ENCODE data around the gene MCC.
"Not testable (repeated sequence)": the region's sequence is repeated elsewhere in the genome, so short reads cannot be mapped to it uniquely, and the experiment has no call there.

The MCC gene

GRCh38 chr5:113082547-113082905, 405.7 kb downstream of the MCC start:
- H3K4me3 ChIP-seq (ENCODE audit: insufficient read depth, low read length, poor library complexity, severe bottlenecking), result no peak overlapping the region
- no peak overlapping the region for H3K9ac ChIP-seq (ENCODE audit: low read length)
- TF ChIP-seq EZH2phosphoT487 (conservative IDR thresholded peaks at IDR 0.05; ENCODE audit: low read length) (no peak), CTCF (IDR thresholded peaks at IDR 0.05; ENCODE audit: insufficient read depth, low read length, poor library complexity, severe bottlenecking) (no peak)
- no peaks in the 10 kb centered on the region for H4K20me1 ChIP-seq (ENCODE audit: low read depth, low read length)
- no peaks in the 10 kb centered on the region for H3K27me3 ChIP-seq (ENCODE audit: low read length)
- no peak overlapping the region for H2AFZ ChIP-seq (ENCODE audit: low read depth, low read length, severe bottlenecking)
- no peaks in the 10 kb centered on the region for H3K36me3 ChIP-seq (ENCODE audit: low read length)
- H3F3A ChIP-seq (ENCODE audit: insufficient read depth), result no peaks in the 10 kb centered on the region
- no peaks in the 10 kb centered on the region for H3K9me3 ChIP-seq (ENCODE audit: insufficient read depth, low read length)
- no peaks in the 10 kb centered on the region for H3K79me2 ChIP-seq (ENCODE audit: insufficient read depth, low read length)
- H3K4me2 ChIP-seq (ENCODE audit: low read depth, low read length, poor library complexity, severe bottlenecking), result no peak overlapping the region
- H3K27ac ChIP-seq (ENCODE audit: low read depth, low read length), result no peak overlapping the region
- no peaks in the 10 kb centered on the region for H3K9me2 ChIP-seq (replicated peaks; ENCODE audit: insufficient read depth, low read length)

GRCh38 chr5:113081881-113082546, 406.2 kb downstream of the MCC start:
- Histone ChIP-seq H3K4me3 (ENCODE audit: insufficient read depth, low read length, poor library complexity, severe bottlenecking) (no peak overlapping the region), H4K20me1 (ENCODE audit: low read depth, low read length) (no peaks in the 10 kb centered on the region), H3K79me2 (ENCODE audit: insufficient read depth, low read length) (no peaks in the 10 kb centered on the region), H3F3A (ENCODE audit: insufficient read depth) (no peaks in the 10 kb centered on the region), H3K9ac (ENCODE audit: low read length) (no peak overlapping the region), H3K9me3 (ENCODE audit: insufficient read depth, low read length) (no peaks in the 10 kb centered on the region), H2AFZ (ENCODE audit: low read depth, low read length, severe bottlenecking) (no peak overlapping the region), H3K36me3 (ENCODE audit: low read length) (no peaks in the 10 kb centered on the region), H3K27me3 (ENCODE audit: low read length) (no peaks in the 10 kb centered on the region), H3K9me2 (replicated peaks; ENCODE audit: insufficient read depth, low read length) (no peaks in the 10 kb centered on the region), H3K27ac (ENCODE audit: low read depth, low read length) (no peak overlapping the region), H3K4me2 (ENCODE audit: low read depth, low read length, poor library complexity, severe bottlenecking) (no peak overlapping the region)
- TF ChIP-seq EZH2phosphoT487 (conservative IDR thresholded peaks at IDR 0.05; ENCODE audit: low read length) (no peak), CTCF (IDR thresholded peaks at IDR 0.05; ENCODE audit: insufficient read depth, low read length, poor library complexity, severe bottlenecking) (no peak)

DNA sequence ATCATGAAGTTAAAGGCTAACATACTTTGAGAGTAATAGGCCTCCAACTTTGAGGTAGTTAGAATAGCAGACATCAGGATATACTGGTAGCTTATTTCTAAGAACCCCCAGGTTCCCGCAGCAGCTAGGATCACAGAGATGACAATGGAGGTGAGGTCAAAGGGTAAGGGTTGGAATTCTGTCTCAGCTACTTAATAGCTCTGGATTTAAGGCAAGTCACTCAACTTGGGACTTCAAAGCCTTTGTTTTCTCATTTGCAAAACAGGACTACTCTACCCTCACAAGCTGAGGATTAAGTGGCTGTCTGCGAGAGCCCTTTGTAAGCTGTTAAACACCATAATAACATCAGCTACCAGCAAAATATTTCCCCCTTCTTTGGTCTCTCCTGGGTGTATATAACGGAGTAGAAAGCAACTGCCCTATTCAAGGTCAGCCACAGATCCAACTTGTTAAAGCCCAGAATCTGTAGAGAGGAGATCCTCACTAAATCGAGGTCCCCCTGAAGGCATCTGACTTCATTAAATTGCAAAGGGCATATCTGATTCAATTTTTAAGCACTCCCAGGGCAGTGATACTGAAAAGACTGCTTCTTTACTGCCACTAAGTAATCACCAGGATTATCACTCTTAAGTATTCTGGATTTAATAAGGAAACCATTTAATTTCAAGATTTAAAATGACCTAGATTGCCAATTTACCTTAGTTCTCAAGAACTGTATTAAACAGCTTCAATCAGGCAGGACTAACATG, 407.0 kb downstream of the MCC start:
- Histone ChIP-seq H3K9me3 (ENCODE audit: insufficient read depth, low read length) (no peaks in the 10 kb centered on the region), H3K4me3 (ENCODE audit: insufficient read depth, low read length, poor library complexity, severe bottlenecking) (no peak overlapping the region), H3K9me2 (replicated peaks; ENCODE audit: insufficient read depth, low read length) (no peaks in the 10 kb centered on the region), H3K27ac (ENCODE audit: low read depth, low read length) (no peak overlapping the region), H2AFZ (ENCODE audit: low read depth, low read length, severe bottlenecking) (no peak overlapping the region), H3K4me2 (ENCODE audit: low read depth, low read length, poor library complexity, severe bottlenecking) (no peak overlapping the region), H3K36me3 (ENCODE audit: low read length) (no peaks in the 10 kb centered on the region), H3F3A (ENCODE audit: insufficient read depth) (no peaks in the 10 kb centered on the region), H3K79me2 (ENCODE audit: insufficient read depth, low read length) (no peaks in the 10 kb centered on the region), H4K20me1 (ENCODE audit: low read depth, low read length) (no peaks in the 10 kb centered on the region), H3K27me3 (ENCODE audit: low read length) (no peaks in the 10 kb centered on the region), H3K9ac (ENCODE audit: low read length) (no peak overlapping the region)
- TF ChIP-seq EZH2phosphoT487 (conservative IDR thresholded peaks at IDR 0.05; ENCODE audit: low read length) (no peak), CTCF (IDR thresholded peaks at IDR 0.05; ENCODE audit: insufficient read depth, low read length, poor library complexity, severe bottlenecking) (no peak)

GRCh38 chr5:113076649-113077048, 411.6 kb downstream of the MCC start:
- H3K79me2 ChIP-seq (ENCODE audit: insufficient read depth, low read length); H4K20me1 ChIP-seq (ENCODE audit: low read depth, low read length); H3K4me3 ChIP-seq (ENCODE audit: insufficient read depth, low read length, poor library complexity, severe bottlenecking); H3K27me3 ChIP-seq (ENCODE audit: low read length); H2AFZ ChIP-seq (ENCODE audit: low read depth, low read length, severe bottlenecking); H3K36me3 ChIP-seq (ENCODE audit: low read length); H3K9me3 ChIP-seq (ENCODE audit: insufficient read depth, low read length); H3F3A ChIP-seq (ENCODE audit: insufficient read depth); H3K4me2 ChIP-seq (ENCODE audit: low read depth, low read length, poor library complexity, severe bottlenecking); H3K9ac ChIP-seq (ENCODE audit: low read length); H3K27ac ChIP-seq (ENCODE audit: low read depth, low read length); H3K9me2 ChIP-seq (replicated peaks; ENCODE audit: insufficient read depth, low read length): not testable (repeated sequence)
